Central memory CD4-positive, alpha-beta T cell (primary cell): ENCODE measurements around the gene RASSF9.

Experiments
- DNase-seq: peaks from one replicate; pipeline ENCODE4 v3.0.0; 2022

Gene RASSF9

DNA sequence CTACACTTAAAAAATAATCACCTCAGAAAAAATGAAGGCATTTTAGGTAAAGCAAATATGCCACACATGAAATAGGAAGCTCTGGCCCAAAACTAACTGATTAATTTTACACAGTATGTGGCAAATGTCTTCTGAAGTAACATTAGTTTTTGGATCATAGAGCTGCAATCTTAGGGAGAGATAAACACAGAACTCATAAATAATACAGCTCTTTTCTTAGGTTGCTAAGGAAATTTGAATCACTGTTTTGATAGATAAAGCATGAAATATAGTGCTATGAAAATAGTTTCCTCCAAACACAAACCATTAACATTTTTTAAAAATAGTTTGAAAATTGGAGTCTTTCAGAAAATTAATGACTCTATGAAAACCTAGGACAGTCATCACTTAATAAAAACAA lies 15.0 kb downstream of the RASSF9 start:
- no peak for DNase-seq

DNA sequence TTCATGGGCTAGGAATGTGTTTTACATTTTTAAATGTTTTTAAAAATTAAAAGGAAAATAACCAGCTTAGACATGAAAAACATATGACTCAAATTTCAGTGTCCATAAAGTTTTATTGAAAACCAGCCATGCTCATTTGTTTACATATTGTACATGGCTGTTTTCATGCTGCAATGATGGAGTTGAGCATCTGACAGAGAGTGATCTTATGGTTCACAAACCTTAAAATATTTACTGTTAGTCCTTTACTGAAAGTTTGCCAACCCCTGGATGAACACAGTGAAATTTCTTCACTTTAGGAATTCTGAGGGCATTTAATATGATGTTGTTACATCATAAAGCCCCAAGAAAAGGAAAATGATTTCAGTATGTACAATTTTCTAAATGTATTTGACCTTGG lies 16.1 kb downstream of the RASSF9 start:
- DNase-seq, result no peak

DNA sequence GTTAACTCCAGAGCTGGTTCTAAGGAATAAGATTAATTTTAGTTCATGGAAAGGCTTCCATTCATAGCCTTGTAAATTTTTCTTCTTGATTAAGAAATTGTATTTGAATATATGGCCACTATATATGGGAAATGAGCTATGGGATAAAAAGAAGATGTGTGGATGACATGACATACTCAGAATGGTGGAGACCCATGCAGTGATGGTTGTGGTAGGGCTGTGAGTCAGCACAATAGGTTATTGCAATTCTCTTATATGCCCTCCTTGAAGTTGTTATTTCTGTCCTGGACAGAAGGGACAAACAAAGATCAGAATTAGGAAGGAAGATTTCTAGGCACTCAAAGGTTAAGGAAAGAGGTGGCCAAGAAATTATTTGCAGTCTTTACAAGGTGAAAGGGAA lies 21.5 kb downstream of the RASSF9 start:
- no peak for DNase-seq

DNA sequence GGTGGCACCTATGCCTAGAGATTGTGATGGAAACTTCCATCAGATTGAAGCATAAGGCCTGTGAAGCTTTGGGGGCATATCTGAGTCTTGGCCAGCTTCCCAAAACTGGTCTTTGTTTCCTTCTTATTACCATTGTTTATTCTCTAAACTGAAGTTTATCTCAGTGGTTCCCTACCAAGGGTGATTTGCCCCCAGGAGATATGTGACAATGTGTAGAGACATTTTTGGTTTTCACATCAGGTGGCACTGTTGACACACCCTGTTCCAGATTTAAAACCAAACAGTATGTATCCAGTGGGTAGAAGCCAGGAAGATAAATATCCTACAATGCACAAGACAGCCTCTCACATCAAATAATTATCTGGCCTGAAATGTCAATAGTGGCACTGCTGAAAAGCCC lies 22.1 kb downstream of the RASSF9 start:
- DNase-seq, result no peak

DNA sequence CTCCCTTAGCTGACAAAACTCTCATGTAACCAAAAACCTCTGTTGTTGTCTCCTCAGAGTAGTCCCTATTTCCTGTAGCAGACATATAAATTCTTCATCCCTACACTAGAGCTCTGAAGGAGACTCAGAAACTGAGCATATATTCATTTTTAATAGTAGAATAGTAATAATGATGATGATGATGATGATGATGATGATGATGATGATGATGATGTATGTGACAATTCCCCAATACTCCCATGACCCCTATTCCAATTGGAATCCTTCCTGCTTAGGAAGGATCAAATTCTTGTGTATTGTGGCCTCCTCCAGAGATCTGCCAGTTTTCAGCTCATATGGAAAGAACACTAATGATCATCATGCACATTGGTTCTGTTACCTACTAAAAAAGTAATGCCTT lies 26.7 kb downstream of the RASSF9 start:
- no peak for DNase-seq

DNA sequence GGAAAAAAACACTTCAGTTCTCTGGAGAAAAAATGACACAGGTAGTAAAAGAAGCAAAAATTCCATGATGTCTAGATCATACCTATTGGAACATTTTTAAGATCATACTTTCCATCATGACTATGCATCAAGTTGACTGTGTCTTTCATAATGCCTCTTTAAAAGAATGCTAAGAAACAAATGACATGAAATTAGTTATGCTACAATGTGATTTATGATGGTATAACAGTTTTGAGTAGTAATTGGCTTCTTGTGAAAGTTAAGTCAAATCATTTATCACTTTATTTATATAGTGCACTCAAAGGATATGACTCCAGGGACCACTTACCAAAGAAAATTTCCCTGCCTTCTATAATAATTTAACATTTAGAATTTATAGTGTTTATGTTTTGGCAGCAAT lies 28.5 kb downstream of the RASSF9 start:
- DNase-seq, result no peak

DNA sequence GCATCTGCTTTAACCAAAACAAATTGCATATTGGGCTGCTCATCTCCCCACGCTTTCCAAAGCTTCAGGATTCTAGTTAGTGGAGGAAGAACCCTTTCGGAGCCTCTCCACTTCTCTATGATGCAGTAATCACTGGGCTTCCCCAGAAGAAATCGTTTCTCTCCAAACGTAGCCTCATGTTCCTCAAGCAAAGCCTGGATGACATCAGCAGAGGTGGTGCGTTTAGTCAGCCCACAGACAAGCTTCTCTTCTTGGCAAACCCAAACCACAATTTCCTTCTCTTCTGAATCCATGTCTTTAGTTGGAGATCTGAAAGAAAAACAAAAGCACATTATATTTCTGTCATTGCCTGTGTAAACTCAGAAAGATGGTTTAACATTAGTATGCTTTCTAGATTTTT lies 30.6 kb downstream of the RASSF9 start:
- no peak for DNase-seq

DNA sequence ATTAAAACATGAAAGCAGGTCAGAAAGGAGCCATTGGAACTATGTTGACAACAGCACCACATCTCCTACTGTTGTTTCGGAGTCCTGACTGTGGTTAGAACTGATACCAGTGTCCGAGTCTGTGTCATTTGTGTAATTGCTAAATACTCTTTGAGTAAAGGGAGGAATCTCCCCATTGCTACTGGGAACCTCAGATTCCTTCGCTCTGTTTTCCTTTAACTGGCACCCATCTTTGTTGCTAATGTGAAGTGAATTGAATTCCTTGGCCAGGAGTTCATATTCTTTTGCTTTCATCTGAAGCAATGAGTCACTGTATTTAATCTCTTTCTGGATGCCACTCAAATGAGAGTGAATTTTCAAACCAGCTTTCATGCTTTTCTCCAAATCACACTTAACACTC lies 31.5 kb downstream of the RASSF9 start:
- DNase-seq, result no peak

DNA sequence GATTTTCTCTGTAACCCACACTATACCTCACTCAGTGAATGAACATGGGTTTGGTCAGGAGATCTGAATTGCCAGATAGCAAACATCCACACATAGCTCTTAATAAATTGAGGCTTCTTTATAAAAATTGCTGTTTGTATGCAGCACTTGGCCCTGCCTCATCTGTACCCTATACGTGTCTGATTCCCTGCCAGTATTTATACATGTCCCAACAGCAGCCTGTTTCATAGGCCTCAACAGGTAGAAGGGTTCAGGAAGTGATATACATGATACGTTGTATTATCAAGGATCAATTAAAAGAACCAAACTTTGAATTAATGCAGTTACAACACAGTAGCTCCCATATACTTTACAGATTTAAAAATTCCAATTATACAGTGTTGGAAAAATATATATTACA lies 32.3 kb downstream of the RASSF9 start:
- DNase-seq, result no peak

DNA sequence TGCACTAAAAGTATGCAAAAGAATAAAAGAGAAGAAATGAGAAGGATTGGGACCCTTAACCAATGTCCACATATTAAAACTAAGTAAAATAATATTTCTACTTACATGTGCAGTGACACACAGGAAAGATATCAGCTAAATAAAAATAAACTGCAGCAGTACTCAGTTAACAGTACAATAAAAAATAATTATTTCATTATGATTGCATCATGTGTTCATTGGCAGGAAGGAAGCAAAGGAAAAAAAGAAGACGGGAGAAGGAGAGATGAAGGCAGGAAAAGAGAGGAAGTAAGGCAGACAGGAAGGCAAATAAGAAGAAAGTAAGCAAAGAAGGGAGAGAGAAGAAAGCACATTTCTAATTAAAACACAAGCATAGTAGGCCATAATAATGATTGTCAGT lies 33.0 kb downstream of the RASSF9 start:
- no peak for DNase-seq

DNA sequence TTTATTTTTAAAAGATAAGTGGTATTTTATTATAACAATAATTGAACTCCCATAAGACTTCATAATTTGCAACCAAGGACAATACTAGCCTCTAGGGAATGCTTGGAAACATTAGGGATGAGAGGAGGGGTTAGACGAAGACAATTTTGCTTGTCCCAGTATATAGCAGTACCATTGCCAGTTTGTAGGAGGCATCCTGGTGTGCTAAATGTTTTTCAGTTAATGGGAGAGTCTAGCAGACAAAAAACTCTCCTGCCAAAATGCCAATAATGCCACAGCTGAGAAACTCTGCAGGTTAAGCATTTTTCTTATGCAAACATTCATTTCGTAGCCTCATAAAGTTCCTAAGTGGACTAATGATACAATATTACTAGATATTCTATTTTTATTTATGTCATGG lies 38.1 kb downstream of the RASSF9 start:
- no peak for DNase-seq

DNA sequence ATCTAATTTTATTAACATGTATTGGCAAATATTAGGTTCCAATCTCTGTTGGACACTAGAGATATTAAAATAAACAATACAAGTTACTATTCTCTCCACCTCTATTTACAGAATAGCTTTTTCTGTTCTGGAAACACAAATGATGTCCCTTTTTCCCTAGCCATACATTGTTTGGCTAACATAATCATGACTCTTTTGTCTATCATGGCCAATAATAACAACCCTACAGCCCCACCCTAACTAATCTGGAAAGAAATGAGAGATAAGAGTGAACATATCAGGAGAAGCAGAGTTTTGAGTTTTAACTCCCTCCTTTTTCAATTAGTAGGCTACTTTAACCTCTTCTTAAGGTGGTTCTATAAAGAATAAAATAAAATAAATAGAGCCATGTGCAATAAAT lies 40.2 kb downstream of the RASSF9 start:
- DNase-seq, result no peak

DNA sequence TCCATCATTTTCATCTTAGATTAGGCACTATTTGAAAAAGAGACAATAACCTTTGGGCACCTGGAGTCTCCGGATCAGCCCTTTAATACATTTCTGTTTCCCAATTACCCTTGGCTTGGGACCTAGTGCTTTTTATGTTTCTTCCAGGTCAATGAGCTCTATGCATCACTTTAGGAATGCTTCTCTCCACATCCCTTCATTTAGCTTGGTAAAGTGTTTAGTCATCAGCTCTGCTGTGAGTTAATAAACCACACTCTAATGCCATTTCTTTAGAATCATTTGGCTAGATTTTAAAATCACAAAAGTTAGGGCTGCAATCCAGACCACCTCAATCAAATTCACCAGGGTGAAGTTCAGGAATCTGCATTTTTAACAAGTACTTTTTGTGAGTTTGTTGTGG lies 41.7 kb downstream of the RASSF9 start:
- no peak for DNase-seq

DNA sequence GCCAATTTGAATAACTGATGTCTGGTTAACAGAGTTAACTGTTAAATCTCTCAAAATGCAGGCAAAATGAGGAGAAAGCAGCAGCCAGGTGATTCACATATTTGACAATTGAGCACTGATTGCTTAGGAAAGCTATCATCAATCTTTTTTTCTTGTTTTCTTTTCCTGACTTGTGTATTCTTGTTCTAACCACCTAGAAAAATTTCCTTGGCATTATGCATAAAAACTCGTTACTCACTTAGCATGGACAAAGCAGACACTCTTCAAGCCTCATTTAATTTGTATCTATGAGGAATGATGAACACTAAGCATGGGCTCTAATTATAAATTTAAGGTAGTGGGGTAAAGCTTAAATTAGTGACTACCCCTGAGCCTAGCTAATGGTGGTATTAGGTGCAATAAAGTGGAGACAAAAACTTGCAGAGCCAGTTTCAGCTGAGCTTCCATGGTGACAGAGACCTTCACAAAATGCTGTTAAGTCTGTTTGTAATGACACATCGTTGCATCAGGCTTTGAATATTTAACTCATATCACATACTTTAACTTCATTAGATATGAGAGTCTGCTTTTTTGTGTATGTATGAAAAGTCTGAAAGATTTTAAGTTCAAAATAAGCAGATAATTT lies 52.0 kb downstream of the RASSF9 start:
- DNase-seq, result no peak

DNA sequence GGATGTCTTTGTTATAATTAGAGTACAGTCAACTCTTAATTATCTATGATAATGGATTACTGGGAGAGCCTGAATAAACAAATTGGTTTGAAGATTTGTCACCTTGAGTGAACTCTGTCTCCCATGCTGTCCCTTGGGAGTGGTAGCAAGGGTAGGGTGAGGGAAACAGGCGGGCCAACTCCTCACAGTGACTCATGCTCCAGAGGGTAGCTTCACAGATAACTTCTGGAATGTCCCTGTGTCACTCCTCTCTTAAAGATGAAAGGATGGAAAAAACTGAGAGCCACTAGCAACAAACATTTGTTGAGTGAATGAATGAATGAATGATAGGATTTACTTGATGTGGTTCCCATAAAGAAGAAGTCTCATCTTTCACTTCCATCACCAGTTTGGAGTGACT lies 53.5 kb downstream of the RASSF9 start:
- DNase-seq, result no peak

DNA sequence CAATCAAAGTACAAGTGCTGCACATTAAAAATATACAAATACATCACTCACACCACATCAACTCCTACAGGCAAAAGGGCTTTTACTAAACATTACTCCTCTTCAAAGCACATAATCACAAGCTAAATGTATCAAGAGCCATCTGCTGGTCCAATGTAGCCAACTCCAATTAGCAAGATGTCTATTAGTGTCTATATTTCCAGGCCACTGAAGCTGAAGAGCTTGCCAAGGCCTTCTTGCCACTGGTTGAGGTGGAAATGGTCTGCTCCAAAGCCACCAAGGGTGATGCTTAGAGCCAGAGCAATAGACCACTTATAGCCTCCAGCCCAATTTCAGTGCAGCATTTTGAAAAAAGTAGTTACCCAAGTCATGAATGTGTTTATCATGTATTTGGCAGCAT lies 54.4 kb downstream of the RASSF9 start:
- no peak for DNase-seq

DNA sequence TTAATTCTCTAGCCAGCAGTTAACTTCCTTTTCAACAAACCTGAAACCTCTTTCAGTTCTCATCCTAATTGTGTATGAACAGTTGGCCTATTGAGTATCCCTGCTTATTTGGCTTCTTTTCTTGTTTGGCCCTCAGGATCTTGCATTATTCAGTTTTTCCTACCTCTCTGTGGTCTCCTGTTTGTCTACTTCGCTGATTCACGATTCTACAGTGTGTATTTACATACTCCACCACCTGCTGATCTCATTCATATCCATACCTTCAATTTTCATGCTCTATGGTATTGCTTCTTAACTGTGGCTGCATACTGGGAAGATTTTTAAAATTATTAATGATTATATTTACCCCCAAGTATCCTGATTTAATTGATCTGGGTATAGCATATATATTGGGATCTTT lies 56.4 kb downstream of the RASSF9 start:
- DNase-seq, result no peak

DNA sequence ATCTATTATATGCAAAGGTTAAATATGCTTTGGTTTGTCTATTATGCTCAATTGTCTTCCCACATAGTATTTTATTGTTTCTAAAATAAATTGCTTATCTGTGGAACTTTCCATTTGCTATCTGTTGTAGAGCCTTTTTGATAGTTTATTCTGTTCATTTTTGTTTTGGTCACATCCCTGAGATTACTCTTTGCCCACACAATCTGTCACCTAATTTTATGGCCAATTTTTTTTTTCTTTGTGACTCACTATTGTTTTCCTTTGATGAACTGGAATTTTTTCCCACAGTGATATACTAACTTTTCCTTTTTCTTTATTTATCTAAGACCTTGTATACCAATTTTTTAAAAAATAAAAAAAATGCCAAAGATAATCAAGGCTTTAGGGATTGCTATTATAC lies 61.1 kb downstream of the RASSF9 start:
- no peak for DNase-seq

DNA sequence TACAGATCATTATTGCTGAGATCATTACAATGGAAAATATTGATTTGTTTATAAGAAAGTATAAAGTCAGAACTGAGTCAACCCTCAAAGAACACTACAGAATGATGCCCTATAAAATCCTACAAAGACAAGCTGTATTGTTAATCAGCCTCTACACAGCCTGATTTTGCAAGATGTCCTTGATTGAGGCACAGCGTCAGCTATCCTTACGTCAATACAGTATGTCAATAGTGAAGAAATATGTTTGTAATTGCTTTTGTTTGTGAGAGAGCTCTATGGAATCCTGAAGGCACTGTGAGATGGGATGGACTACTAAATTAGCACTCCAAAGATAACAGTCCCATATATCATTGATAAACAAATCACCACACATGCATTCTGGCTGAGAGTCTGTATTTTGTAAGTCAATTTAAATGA lies 70.7 kb downstream of the RASSF9 start:
- no peak for DNase-seq

DNA sequence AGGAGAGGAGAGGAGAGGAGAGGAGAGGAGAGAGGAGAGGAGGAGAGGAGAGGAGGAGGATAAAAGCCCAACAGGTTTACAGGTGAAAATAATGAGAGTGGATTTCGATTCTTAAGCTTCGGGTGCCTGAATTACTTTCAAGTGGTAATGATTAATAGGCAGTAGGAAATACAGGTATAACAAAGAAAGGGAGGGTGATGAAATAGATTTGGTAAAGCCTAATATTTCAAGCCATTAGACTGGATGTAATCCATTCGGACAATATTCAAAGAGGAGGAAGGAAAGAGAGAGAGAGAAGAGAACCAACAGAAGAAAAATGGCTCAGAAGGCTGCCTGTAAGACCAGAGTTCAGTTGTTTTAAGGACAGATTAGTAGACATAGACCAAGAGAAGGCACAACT lies 76.6 kb downstream of the RASSF9 start:
- no peak for DNase-seq

DNA sequence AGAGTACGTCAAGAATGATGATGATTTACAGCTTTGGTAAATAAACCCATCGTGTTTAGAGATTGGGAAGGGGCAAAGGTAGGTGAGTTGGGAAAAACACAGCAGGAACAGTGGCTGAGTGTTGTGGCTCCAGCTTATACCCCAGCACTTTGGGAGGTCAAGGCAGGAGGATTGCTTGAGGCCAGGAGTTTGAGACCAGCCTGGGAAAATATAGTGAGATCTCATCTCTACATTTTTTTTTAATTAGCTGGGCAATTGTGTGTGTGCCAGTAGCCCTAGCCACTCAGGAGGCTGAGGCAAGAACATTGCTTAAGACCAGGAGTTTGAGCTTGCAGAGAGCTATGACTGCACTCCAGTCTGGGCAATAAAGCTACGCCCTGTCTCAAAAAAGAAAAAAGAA lies 77.1 kb downstream of the RASSF9 start:
- DNase-seq, result no peak

DNA sequence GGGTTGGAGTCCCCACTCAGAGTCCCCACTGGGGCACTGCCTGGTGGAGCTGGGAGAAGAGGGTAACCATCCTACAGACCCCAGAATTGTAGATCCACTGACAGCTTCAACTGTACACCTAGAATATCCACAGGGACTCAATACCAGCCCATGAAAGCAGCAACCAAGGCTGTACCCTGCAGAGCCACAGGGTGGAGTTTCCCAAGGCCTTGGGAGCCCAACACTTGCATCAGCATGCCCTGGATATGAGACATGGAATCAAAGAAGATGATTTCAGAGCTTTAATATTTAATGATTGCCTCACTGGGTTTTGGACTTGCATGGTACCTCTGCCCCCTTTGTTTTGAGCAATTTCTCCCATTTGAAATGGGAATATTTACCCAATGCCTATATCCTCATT lies 80.4 kb downstream of the RASSF9 start:
- no peak for DNase-seq
